Measurements from ENCODE around the gene SHOC1.
"Not testable (repeated sequence)": the region's sequence is repeated elsewhere in the genome, so short reads cannot be mapped to it uniquely, and the experiment has no call there.

SHOC1 gene

DNA sequence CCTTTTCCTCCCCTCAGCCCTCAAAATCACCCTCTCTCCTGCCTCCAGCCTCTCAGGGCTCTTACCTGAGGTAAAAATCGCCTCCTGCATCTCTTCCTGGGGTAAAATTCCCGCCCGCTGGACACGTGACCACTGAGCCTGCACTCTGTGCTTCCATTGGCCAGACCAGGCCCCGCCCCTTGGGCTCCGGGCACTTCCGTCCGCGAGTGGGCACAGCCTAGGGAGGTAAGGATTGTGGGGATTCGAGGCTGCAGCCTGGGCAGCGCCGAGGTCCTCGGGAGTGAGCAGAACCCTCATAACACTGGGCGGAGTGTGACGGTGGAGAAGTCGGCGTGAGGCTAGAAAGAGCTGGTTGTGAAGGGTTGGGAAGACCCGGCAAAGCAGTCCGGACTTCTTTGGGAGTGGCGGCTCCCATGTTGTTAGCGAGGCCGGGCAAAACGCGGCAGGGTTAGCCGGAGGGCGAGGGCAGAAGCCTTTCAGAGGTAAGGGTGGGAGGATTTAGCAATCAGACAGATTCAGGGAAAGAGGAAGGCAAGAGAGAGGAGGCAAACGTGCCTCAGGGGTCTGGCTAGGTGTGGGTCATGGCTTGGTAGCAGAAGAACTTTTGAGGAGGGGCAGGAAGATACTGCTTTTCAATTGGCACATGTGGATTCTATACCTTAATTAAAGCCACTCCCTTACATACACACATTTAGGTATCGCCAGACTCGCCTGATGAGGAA lies at the start of gene SHOC1:
TSS of gene SHOC1 (minus strand) at position 103 of the 722 bp plus-strand sequence. CDS start 3,519 bp downstream, outside the sequence.
- DNase-seq (ENCODE audit: low read depth in 2 of 2, low spot score in 1 of 2) = no peak

DNA sequence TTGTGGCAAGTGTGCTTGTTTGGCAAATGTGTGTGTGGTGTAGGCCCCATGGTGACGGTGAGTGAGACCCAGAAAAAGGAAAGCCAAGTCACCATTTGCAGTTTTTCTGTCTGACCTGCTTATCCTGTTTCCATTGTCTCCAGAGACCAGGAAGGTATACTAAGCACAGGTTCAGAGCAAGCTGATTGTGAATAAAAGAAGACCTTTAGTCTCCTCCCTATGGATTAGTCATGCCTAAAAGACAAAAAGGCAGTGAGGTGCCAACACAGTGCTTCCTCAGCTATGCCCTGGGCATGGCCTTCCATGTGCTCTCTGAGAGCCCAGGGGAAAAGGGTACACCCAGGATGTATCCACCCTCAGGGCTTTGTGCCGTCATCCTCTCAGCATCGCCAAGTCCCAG lies 49.2 kb upstream of the SHOC1 start:
- no peak for DNase-seq (ENCODE audit: low read depth in 2 of 2, low spot score in 1 of 2)

DNA sequence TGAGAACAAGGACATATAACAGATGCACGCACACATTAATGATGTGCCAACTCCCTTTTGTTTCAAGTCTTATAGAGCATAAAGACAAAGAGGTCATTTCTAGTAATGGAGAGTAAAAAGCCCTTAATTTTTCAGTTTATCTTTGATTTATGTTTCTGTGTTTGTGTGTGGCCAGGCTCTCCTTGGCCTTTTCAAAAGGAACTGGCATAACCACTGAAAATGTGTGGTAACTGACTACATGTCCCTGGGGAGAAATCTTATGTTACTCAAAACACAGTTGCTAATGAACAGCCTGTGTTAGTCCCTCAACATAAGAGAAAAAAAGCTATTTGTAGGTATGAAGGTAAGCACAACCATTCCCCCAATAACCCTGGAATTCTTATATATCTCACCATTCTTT lies 47.6 kb upstream of the SHOC1 start:
- no peak for DNase-seq (ENCODE audit: low read depth in 2 of 2, low spot score in 1 of 2)

DNA sequence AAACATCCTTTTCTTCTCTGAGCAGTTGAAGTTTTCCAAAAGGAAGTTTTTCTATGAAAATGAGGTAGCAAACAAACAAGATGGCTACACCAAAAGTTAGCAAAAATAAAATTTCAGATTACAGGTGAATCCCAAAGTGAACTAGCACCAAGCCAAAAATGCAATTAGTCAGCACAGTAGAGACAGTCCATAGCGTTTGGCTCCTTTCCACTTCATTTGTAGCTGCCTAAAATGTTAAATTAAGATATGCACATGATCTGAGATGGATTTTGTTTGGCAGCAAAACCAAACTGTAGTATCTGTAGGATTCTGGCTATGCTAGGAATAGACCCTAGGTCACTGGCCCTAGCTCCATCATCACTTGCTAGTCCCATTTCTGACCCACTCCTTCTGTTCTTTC lies 45.7 kb upstream of the SHOC1 start:
- no peak for DNase-seq (ENCODE audit: low read depth in 2 of 2, low spot score in 1 of 2)

DNA sequence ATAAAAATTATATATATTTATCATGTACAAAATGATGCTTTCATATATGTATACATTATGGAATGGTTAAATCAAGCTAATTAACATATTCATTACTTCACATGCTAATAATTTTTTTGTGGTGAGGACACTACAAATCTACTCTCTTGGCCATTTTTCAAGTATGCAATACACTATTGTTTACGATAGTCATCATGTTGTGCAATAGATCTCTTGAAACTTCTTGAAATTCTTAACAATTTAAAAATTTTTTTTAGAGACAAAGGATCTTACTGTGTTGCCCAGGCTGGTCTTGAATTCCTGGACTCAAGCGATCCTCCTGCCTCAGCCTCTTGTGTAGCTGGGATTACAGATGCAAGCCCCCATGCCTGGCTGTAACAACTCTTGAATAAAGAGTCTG lies 45.2 kb upstream of the SHOC1 start:
- no peak for DNase-seq (ENCODE audit: low read depth in 2 of 2, low spot score in 1 of 2)

DNA sequence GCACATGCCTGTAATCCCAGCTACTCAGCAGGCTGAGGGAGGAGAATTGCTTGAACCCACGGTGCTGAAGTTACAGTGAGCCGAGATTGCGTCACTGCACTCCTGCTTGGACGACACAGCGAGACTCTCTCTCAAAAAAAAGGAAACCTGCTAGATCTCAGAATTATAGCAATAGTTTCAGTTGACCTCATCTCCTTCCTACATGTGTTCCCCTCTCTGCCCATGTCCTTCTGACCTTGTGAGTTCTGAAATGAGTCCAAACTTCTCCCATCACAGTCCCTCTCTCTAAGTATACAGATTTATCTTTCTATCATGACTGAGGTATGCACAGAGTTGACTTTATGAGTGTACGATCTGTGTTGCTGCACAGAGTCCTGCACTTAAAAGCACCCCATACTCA lies 44.6 kb upstream of the SHOC1 start:
- no peak for DNase-seq (ENCODE audit: low read depth in 2 of 2, low spot score in 1 of 2)

DNA sequence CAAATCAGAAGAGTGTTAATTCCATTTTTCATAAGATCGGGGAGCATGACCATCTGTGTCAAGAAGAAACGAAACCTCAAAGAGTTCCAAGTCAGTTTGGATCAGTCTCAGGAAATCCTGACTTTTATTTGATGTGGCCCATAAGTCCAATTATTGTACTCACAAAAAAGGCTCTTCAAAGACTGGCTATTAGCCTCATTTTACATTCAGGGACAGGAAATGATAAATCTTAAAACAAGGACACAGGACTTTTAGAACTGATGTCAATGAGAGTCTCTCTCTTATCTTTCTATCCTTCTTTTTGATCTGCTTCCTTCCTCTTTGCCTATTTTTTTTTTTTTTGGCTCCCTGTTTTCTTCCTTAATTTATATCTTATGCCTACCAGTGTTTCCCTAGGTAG lies 43.7 kb upstream of the SHOC1 start:
- no peak for DNase-seq (ENCODE audit: low read depth in 2 of 2, low spot score in 1 of 2)

DNA sequence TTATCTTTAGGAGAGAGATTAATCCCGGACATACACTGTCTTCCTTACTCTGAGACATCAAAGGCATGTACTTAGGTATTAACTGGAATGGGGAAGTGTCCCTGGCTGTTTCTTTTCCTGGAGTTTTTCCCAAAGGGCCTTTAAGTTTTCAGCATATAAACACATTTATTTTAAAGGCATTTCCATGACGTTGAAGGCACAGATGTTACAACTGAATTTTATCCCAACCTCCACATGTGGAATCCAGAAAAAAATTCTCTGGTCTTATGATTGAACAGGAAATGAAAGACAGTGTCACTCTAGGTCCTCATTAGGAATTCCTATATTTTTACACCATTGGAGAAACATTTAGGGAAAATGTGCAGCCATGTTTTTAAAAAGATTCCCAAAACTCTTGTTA lies 41.6 kb upstream of the SHOC1 start:
- no peak for DNase-seq (ENCODE audit: low read depth in 2 of 2, low spot score in 1 of 2)

DNA sequence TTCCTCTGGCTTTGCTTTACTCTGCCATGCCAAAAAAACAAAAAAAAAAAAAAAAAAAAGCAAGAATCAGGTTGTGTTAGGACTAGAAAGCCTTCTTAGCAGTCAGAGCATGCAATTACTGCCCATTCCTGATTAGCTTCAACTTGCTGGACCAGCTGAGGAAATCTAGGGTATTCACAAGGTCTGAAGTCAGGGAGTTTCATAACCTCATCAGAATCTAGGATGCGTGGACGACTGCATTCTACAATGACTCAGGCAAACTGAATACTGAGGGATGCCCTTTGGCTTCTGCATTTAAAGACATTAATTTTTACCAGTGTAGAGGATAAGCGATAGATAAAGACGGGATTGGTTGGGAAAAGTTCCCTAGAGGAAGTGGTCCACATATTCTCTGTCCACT lies 39.2 kb upstream of the SHOC1 start:
- DNase-seq (ENCODE audit: low read depth in 2 of 2, low spot score in 1 of 2) = no peak

DNA sequence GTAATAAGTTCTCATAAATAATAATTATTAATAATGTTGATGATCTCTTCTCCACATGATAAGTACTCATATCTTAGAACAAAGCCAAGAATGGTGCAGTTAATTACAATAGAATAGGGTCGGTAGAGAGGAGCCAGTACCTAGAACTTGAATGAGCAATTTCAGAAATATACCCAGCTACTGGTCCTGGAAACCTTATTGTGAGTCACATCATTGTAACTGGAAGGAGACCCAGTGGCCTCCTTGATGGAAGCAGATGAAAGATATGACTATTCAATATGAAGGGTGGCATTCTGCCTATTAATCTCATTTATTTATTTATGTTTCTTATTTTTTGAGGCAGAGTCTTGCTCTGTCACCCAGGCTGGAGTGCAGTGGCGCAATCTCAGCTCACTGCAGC lies 37.7 kb upstream of the SHOC1 start:
- DNase-seq (ENCODE audit: low read depth in 2 of 2, low spot score in 1 of 2) = no peak

DNA sequence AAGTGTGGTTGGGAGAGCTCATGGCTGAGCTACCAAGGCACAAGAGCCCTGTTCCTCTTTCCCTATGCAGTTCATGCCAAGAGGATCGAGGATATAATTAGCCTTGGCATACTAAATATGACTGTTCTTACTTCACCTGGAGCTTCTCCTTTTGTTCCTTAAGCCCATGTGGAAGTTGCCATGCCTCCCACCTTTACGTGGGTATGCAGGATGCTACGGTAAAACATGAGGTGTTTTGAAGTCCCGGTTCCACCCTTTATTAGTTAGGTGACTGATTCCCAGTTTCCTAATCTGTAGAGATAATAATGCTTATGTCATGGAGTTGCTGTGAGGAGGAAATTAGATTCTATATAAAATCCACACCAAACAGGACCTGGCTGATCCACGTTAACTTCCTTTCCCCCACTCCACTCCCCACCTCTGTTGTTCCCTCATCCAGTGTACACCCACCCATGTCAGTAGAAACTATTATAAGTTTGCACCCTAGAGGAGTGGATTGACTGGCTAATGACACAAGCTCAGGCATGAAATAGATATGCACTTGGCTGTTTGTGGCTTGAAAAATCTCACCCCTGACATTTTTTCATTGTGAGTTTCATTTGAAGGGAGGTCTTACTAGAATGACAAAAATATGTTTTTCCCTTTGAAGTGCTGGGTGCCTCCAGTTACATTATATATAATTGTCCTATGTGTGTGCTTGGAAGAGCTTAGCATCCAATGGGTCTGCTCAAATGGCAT lies 36.8 kb upstream of the SHOC1 start:
- no peak for DNase-seq (ENCODE audit: low read depth in 2 of 2, low spot score in 1 of 2)

DNA sequence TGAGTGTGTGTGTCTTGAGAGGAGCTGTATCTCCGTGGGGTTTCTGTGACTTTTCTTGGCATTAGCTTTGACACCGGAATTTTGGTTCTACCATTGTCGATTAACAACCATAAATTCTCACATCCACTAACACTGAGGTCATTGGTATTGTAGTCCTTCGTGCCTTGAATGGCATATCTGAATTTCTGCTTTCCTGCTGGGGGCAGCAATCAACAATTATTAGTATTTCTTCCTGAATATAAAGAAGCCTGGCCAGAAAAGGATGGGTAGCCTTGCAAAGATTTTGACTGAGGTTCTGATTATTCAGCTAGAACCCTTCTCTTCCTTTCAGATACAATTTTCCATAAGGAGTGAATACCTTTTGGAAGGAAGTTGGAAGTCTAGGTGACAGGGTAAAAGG lies 33.5 kb upstream of the SHOC1 start:
- no peak for DNase-seq (ENCODE audit: low read depth in 2 of 2, low spot score in 1 of 2)

DNA sequence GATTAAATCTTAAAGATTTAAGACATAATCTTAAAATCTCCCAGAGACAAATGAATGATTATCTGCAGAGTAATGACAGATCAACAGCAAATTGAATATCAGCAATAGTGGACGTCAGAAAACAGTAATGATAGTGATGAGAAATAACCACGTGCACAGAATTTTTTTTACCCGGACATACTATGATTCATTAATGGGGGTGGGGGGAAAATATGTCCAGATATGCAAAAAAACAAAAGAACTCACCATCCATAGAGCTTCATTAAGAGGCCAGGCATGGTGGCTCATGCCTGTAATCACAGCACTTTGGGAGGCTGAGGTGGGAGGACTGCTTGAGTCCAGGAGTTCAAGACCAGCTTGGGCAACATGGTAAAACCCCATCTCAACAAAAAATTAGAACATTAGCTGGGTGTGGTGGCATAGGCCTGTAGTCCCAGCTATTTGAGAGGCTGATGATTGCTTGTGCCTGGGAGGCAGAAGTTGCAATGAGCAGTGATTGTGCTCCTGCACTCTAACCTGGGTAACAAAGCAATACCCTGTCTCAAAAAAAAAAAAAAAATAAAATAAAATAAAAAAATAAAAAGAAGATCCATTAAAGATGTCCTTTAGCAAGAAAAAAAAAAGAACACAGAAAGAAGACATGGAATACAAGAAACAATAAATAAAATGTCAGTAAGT lies 30.9 kb upstream of the SHOC1 start:
- DNase-seq (ENCODE audit: low read depth in 2 of 2, low spot score in 1 of 2) = no peak

DNA sequence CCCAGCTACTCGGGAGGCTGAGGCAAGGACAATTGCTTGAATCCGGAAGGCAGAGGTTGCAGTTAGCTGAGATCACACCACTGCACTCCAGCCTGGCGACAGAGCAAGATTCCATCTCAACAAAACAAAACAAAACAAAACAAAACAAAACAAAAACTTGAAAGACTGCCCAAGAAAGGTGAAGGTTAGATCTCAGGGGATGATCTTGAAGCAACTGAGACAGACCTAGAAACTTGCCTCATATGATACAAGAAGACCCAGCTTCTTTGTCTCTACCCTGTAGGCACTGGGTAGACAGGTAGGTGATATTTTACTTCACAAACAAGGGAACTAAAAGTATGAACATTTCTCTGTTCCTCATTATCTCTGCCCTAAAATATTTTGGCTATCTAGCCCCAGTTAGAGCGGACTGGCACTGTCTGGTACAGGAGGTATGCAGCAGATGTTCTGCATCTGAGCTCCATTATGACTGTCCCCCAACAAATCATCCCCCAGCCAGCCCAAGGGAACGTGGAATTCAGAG lies 26.3 kb upstream of the SHOC1 start:
- DNase-seq (ENCODE audit: low read depth in 2 of 2, low spot score in 1 of 2) = no peak

DNA sequence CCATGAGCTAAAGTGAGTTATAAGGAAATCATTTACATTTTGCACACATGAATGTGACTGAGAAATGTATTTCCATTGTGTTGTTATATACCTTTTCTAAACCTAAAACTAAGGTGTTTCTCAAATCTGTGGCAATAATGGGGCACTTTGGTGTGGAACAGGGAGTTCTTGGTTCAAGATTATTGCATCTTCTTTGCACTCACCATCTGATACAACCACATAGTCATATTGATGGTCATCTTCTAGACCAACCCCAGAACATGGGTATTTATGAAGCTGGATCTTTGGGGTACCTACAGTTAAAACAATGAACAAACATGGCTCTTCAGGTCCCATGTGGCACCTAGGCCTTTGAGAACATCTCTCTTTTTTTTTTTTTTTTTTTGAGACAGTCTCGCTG lies 24.6 kb upstream of the SHOC1 start:
- DNase-seq (ENCODE audit: low read depth in 2 of 2, low spot score in 1 of 2) = no peak

DNA sequence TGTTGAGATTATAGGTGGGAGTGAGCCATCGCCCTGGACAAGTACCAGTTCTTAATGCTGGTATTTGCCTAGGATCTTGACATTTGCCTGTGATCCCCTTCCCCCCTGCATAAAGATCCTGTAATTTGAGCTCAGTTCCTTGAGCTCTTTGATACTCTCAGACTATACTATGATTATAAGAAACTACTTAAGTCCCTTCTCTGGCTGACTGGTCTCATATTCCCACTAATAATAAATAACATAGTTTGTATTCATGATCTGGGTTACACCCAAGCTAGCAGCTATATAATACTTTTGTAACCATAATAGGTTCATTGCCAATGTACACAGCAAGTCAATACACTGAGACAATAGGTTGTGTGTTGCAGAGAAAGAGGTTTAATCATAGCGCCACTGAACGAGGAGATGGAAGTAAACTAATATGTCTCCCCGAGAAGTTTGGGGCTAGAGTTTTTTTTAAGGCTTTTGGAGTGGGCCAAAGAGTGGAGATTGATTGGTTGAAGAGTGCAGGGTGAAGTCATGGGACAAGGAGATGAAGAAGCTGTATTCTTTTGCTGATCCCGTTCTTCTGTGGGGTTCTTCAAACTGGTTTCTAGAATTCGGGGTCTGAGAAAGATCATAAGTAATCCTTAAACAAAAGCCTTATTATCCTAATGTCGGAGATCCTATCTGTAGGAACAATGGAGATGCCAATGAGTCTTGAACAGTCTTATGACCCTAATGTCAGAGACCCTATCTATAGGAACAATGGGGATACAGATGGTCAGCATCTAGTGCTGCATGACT lies 20.7 kb upstream of the SHOC1 start:
- no peak for DNase-seq (ENCODE audit: low read depth in 2 of 2, low spot score in 1 of 2)

DNA sequence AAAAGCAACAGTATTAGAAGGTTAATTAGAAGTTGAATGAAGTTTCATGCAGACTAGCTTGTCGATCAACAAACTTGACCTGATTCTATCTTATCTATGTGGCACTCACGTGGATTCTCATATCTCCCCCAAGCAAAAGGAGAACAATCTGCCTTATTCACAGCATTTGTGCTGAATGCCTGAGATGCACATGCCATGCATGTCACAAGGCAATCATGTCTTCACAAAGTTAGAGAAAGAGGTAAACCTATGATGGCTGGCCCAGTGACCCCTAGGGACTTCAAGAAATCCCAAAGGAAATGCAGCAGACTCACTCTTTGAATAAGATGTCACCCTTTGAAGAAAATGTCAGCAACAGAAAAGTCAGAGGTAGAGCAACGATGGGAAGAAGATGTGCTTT lies 17.6 kb upstream of the SHOC1 start:
- no peak for DNase-seq (ENCODE audit: low read depth in 2 of 2, low spot score in 1 of 2)

DNA sequence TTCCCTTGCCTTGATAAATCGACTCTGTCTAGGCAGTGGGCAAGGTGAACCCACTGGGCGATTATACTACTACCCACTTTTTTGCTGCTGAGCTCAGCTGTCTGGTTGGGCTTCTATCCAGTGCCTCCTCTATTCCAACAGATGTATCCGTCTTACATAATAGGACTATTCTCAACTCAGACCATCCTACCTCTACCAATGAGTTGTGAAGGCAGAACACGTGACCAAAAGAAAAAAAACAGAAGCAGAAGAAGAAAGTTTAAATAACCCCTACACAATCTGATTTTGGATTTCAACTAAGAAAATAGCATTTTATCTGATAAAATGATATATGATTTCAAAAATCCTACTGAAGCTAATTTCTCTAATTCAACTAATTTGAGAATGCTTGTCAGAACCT lies 16.2 kb upstream of the SHOC1 start:
- no peak for DNase-seq (ENCODE audit: low read depth in 2 of 2, low spot score in 1 of 2)

DNA sequence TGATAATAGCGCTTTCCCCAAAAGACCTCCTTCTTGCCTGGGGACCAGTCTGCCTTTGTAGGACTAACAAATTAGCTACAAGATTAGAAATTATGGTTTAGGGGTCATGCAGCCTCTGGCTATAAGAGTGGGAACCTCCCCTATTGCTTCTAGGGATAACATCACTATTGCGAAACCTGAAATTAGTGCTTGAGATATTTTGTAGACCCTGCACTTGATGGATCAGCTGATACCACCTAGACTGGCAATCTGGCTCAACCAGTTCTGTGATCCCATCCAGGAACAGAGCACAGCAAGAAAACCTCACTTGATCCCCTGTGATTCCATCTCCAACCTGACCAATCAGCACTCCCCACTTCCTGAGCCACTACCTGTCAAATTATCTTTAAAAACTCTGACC lies 15.7 kb upstream of the SHOC1 start:
- not testable (repeated sequence) for DNase-seq (ENCODE audit: low read depth in 2 of 2, low spot score in 1 of 2)

DNA sequence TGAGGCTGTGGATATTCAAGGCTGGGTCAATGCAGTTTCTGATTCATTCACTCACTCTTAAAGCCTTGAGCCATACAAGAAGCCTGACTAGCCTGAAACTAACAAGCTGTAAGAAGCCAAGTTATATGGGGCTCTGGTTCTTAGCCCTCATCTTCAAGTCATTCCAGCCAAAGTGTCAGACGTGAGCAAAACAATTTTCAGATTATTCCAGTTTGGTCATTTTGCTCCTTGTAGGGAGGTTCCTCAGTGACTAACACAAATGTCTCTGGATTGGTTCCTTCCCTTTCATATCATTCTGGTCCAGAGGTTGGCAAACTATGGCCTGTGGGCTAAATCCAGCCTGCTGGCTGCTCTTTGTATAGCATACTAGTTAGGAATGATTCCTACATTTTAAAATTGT lies 12.5 kb upstream of the SHOC1 start:
- DNase-seq (ENCODE audit: low read depth in 2 of 2, low spot score in 1 of 2) = no peak

DNA sequence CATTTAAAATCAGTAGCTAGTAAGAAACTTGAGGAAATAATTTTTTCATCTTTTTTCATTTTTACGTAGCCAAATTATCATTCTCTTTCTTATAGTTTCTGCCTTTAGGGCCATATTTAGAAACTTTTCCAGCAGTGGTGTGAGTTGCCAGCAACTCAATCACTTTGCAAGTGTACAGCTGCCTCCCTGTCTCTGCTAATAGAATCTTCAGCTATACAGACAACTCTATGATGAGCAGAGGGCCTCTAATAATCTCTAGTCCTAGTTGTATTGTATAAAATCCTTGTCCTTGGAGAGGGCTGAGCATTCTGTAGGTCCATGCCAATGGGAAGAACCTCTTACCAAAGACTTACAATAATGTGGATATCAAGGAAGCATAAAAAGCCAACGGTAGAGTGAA lies 11.5 kb upstream of the SHOC1 start:
- DNase-seq (ENCODE audit: low read depth in 2 of 2, low spot score in 1 of 2) = no peak
